ENCODE measurements around the gene STK39. TPM values are rescaled to one million over a fixed set of nuclear protein-coding genes. Genes with fewer than 3 reads are reported as not detected.

The STK39 gene
- total RNA-seq, 1 donor from 2014 or later, result 29.6 TPM

DNA sequence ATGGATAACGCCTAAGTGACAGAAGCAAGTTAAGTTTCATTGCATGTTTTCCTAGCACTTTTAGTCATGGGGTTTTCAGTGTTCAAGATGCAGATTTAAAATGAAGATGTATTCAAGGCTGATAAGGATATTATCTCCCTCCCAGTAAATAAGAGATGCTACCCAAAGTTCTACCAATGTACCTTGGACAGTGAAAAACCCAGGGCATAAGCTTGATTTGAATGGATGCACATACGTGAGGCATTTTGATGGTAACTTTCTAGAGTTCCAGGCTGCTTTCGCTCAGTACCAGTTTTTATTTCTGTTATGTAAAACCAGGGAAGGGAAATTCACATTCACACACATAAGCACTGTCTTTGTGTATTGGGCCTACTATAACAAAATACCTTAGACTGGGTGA, 90.3 kb downstream of the STK39 start:
- ATAC-seq, result no peak

DNA sequence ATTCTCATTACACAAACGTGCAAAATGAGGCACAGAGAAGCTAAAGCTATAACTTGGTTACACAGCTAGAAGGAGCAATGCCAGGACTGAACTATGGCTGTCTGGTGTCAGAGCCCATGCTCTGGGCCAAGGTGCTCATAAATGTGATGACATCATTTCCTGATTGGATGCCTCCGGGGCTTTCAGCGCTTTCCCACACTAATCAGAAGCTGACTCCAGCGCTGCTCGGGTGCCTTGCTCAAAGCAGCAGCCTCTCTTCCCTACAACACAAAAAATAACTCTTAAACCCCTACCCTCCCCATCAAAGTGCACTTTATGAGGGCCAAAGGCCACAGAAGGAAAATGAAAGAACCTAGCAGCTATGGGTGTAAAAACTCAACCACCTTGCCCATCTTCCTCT, 90.7 kb downstream of the STK39 start:
- peak; percentile 78 for ATAC-seq

DNA sequence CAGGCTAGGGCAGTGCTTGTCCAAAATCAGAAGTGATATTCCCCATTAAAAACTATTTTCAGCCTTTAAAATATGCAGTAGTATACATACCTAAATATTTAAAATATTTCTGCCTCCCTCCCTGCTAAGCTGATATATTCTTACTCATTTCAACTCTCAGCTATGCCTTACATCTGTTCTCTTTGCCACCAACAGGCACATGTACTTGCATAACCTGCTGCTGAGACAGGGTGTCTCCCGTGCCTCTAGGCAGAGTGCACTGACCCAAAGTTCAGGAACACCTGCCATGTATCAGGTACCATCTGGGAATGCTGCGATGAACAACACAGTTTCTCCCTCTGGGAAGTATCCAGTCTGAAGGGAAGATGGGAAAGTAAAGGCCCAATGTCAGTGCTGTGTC, 91.7 kb downstream of the STK39 start:
- ATAC-seq, result peak; percentile 56

DNA sequence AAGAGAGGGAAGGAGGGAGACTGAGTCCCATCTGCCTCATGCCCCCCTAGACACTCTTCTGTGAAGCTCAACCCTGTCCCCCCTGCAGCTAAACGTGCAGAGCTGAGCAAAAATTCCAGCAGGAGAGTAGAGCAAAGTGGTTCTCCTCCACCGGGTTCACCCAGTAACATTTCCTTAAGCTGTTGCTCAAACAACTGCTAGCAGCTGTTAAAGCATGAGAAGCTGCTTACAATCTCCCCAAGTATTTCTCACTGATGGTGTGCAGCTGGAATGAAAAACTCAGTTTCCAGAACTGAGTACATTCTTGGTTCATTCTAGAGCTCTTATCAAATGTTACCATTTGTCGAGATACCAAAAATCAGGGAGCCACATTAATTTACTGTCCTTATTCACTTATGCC, 92.3 kb downstream of the STK39 start:
- ATAC-seq, result no peak

DNA sequence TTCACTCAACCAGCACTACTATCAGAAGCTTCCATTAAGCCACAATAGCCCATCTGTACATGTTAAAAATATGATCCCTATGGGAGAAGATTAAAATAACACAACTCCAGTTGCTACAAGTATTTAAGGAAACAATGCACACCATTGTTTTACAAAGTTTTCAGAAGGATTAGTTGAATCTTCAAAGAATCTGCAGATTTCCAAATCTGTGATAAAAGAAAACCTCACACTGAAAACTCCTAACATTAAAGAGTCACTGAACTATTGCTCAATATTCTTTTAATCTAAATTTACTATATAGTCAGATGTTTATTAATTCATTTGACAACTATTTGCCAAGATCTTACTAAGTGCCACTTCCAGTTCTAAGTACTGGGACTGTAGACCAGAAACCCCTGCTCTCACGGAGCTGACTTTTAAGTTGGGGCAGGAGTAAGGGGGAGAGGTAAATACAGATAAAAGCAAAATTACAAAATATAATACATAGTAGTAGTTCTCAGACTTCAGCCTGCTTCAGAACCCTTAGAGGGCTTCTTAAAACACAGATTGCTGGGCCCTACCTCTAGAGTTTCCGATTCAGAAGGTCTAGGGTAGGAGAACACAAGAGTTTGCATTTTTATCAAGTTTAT, 94.4 kb downstream of the STK39 start:
- no peak for ATAC-seq

DNA sequence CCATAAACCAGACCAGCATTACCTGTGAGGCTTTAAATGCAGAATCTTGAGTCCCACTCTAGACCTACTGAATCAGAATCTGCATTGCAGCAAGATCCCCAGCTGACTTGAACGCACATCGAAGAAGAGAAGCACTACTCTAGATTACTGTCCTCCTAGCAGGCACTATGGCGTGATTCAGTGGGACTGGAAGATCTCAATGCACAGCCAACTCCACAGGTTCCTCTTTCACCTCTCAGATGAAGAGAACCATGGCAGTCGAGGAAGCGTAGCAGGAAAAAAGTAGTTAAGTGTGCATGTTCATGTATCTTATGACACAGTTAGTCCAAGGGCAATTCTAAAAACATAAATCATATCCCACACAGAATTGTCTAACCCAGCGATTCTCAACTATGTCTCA, 97.4 kb downstream of the STK39 start:
- ATAC-seq, result no peak

DNA sequence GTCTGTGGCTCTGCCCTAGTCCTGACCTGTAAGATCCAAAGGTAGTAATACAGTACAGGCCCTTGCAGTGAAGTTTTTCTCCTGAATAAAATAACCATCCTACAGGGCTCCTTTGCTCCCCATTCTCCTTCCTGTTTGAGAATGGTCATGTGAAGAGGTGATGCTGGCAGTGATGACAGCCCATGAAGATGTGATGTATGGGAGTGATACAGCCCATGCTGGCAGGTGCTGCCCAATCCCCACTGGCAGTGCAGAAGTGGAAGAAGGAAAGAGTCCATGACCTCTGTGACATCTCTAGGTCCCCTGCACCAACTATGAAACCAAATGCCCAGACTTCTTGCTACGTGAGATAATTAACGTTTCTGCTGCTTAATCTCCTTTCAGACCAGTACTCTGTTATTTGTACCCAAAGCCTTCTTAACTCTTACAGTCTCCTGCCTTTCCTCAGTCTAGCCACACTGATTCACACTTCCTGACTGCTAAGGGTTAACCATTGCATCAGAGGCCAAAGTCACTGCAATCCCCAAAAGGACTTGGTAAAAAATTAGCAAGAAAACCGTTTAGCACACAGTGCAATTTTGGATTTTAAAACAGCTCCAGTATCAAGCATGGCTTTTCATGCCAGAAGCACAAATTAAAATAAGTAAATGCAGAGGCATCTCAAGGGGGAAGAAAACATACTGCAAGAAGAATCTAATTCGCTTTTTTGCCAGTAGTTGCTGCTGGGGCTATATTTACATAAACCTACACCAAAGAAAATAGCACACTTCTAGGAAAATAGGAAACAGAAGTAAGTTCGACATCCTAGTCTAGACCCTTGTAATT, 98.0 kb downstream of the STK39 start:
- no peak for ATAC-seq

DNA sequence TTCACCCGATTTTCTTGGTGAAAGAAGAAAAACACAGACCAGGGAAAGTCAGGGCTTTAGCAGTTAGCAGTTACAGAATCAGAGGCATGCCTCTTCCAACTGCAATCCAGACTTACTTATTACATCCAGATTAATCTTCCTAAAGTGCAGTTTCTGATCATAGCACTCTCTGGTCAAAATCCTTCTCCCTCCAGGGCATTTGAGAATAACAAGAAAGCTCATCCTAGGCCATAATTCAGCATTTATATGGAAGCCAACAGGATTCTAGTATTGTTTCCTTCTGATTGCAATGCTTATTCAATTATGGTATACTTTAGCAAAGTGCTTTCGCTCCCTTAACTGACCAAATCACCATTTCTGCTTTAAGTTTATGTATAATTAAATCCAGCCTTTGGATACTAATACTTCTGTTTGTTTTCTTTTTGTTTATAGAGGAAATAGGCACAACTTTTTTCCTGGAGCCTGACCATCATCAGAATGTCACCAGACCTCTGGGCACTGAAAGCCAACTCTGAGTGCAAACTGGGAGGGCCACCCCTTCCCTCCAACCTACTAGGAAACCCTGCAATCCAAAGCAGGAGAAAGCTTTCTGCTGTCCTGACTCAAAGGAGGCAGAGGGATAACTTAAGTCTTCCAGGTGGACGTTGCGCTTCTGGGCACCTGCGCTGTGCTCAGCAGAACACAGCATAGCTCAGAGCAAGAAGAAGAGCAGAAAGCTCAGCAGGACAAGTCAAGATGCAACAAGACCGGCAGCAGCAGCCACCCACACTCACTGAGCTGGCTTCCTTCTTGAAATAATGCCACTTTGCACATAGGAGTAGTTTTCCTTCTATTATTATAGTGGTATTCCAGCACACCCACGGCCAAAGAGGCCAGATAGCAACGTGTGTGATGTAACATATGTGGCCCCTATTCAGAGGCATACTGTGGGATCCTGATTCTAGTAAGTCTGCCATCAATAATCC, 99.3 kb downstream of the STK39 start:
- ATAC-seq, result no peak

DNA sequence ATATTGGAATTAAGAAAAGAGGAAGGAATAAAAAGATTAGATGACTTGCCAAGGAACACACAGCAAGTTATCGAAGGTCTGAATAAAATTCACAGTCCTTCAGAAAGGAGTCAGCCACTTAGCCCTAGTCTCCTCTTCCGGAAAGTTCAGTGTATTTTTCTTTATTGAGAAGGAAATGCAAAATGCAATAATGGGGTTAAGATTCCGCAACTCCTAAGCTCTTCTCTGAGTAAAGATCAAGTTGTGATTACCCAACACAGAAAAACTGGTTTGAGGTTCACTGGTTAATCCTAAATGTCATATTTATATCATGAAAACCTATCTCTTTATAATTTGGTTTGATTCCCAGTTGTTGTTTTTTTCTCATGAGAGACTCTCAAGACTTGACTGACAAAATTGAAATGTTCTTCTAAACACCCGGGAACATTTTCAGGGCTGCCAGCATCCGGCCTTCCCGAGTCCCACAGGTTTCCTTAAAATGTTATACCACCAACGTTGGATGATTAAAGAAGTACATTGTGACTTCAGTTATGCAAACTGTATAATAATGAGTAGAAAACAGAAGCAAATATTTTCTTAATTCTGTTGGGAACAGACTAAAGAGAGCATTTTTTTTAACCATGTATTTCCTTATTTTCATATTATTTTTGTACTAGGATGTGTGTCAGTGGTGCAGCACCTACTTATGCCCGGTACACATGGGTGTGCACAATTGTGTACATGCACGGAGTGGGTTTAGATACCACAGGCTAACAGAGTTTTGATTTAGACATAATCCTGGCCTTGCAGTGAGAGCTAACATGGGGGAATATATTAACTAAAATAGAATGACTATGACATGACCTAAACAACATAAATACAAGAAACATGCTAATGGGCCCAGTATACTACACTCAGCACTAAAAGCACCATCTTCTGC, 100.2 kb downstream of the STK39 start:
- peak; percentile 70 for ATAC-seq

DNA sequence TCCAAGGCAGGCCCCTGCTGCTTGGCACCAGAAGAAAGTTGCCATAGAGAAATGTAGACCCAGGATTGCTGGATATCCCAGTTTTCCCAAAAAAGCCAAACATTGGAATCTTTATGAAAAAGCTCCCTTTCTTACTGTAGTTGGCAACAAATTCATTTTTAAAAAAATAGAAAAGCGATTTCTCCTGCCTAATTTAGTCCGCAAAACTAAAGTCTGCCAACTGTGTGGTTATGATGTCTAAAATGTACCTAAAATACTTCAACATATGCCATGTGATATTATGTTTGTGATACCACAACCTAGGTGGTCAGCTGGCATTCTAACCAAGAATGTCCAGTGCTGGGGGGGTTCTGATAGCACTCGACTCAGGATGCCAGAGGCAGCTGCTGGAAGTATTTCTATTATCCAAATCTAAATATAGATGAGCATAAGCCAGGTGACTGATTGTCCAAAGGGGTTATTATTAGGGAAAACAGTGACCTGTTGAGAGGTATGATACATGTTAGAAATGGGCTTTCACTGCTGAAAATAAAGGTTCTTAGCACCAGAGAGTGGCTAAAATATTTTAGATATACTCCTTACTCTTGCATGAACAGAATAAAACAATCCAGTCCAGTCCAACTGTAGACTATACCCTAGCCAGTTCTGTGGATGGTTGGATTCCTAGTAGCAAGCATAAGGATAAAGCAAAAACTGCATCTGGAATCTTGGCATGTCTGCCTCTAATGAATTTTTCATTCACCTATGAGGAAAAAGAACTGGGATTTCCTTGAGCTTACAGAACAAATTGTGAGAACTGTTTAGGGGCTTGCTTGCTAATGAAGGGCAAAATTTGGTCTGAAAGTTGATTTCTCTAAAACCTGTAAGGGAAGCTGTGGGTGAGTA, 101.7 kb downstream of the STK39 start:
- no peak for ATAC-seq

DNA sequence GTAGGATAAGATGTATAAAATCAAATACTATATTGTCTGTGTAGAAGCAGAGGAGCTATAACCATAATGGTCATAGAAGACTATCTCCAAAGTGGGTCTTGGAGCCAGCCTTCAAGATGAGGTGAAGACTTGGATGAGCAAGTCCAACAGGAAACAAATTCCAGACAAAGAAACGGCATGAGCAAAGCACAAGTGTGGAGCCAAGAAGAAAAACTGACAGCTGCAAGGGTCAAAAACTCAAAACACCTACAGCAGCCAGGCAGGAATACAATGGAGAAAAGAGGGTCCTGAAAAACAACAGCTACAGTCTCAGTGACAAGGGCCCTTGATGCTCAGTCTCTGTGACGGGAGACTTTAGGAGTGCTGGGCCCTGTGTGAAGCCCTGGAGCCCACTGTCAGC, 102.4 kb downstream of the STK39 start:
- ATAC-seq, result no peak

DNA sequence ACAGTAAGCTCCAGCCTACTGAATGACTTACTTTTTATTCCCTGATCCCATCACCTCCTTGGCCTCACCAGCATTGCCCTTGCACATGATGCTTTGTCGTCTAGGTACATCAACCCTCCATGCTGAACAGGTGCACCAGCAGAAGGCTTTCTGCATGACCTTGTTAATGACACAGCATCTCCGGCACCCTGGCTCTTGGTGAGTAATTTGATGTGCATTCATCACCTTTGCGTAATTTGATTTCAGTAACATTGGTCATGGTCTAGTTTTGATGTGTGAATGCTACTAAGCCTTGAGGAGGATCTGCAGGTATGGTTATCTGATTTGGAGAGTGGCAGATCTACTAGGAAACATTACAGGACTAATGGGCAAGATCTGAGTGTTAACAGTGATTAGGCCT, 103.6 kb downstream of the STK39 start:
- ATAC-seq, result peak; percentile 31

DNA sequence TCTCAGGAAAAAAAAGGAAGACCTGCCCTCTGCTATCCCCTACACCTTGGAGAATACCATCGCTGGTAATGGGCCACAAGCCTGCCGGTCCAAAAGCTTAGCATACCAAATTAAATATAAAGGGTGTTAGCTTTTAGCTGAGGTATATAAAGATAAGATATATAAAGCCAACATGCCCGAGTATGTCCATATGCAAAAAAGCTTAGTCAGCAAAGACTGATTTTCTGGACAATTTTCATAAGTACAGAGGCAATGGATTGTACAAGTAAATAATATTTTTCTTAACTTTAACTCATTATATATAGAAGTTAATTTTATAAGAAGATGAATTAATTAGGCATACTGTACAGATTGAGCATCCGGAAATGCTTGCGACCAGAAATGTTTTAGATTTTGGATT, 106.5 kb downstream of the STK39 start:
- no peak for ATAC-seq

DNA sequence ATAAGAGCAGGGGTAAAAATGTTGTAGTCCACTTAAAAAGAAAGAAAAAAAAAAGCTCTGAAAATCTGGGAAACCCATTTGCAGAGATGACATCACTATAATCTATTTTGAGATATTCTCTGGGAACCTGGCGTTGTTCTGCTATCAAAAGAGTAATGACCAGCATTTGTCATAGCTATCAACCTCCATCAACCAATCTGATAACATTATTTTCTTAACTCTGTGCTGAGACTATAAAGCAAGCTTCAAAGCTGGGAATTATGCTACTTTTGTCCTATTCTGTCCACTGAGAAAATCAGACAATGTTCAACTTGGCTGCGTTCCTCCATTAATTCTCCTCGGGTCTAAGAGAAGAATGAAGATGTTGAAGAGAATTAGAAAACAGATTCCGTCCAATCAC, 107.5 kb downstream of the STK39 start:
- ATAC-seq, result no peak

DNA sequence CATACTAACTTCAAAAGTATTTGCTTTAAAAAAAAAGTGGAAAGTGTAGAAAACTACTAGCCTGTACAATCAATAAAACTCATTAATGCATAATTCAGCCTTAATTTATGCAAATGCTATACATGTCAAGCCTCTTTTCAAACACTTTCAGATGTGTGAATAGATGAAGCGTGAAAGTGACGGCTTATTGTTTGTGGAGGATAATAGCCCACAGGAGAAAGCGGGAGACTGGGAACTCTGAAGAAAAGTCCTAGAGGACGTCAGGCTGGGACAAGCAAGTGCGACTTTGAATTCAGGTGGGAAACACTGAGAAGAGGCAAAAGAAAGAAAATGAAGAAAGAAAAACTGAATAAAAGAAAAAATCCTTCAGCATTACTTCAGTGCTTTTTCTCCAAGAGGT, 108.5 kb downstream of the STK39 start:
- ATAC-seq, result no peak

DNA sequence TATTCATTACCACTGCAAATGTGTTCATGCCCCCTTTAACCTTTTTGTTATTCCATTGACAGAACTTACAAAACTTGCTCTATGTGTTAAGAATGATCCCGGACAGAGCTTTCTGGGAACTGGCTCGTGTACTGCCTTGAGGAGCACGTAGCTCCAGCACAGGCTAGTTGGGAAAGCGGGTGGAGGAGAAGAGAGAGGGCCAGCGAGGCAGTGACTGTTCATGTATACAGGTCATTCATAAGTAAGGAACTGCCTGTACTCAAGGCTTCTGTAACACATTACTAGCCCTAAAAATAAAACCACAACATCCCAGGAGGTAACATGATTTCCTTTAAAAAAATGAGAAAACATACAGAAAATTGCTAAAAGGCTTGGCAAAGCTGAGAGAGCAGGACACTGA, 109.0 kb downstream of the STK39 start:
- peak; percentile 62 for ATAC-seq

DNA sequence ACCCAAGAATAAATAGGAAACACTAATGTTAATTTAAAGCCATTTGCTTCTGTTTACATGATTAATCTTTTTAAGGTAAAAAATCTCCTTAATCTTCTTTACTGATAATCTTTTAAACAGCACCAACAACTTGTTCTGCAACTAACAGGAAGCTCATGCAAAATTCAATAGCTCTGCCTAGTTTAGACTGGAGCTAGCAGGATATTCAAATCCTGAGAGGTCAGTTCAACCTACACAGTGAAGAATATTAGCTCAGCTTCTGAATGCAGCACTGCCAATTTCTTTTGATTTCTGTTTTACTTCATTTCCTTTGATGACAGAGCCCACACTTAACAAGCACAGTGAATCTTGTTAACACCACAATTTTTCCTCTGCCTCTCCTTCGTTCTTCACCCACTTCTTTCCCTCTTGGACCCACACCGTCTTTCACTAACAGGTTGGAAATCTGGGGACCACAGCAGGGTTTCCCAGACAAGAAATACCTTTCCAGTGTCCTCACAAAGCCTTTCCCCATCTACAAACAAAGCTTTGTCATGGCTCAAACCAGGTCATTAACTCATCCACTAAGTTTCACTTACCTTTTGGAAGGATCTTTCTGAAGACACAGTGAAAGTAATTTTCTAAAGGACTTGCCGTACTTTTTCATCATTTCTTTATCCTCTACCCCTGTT, 109.8 kb downstream of the STK39 start:
- peak; percentile 73 for ATAC-seq

DNA sequence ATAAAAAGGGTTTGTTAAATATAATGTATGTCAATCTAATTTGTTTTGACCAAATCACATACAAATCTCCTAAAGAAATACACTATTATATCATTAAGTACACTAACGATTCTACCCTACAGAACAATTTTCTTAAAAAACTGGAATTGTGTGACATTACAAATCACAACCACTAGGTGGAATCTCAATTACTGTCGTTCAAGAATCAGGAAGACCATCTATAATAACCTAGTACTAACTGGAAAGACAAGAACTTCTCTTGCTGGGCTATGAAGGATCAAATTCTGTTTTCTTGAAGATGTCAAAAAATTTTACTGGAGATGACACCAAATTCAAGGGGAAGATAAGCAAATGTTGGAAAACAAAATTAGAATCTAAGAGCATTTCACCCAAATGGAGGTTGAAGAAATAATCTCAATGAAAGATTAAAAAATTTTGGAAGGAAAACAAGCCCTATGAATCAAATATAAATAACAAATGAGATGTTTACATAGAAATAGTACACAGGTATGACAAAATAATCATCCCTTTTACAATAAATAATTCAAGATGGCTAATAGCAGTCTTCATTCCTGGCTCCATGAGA, 110.9 kb downstream of the STK39 start:
- peak; percentile 61 for ATAC-seq

DNA sequence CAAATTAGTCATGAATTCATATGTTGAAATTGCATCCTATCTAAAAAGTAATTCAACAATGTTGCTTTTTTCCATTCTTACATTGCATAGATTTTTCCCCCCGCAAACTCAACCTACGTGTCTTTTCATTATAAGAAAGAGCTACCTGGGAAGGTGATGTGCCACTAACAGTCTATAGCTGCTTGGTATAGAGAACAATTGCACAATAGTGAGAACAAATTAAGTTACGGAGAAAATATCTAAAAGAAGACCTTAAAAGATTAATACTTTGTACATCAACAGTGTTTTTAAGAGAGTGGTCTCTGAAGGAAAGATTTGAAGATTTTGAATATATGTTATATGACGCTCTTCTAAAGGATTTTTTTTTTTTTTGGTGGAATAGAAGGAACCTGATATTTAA, 111.8 kb downstream of the STK39 start:
- no peak for ATAC-seq

DNA sequence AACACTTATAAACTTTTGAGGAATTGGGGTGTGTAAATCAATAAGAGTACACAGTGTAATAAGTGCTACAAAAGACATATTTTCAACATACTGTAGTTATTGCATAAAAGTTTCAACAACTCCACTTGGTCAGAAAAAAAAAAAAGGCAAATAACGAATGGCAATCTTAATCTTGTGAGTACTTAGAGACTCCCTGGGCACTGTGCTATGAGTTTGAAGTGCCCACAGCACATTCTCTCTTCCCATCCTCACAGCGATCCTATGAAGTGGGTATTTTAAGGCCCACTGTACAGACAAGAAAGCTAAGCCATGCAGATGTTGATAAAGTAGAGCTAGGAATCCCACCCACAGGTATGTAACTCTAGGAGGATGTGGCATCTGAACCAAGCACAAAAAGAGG, 112.3 kb downstream of the STK39 start:
- ATAC-seq, result no peak
